DND-41 (cell line): ENCODE measurements around the gene ZBTB3.
A peak's percentile ranks its signal among the peaks of the same experiment; 100 is the strongest.

ENCODE experiments used
- ATAC-seq: fragments of 200-7000 bp; cut with Tn5 transposase; 3 replicates; pipeline ENCODE4 v1.9.1; 2021; ENCODE audit warnings: low read depth; ENCODE audit not compliant: insufficient read depth
- DNase-seq: peaks from one replicate; pipeline ENCODE4 v3.0.0-alpha.2; 2020
- H2AFZ ChIP-seq: 2 replicates; pipeline ENCODE4 v1.6.0; 2012; ENCODE audit warnings: low read depth, low read length
- H3K27ac ChIP-seq: 2 replicates; pipeline ENCODE4 v1.5.1; 2012; ENCODE audit warnings: low read length, inconsistent platforms
- H3K27me3 ChIP-seq: fragments of 200-600 bp; sonication (generic); 2 replicates; pipeline ENCODE4 v1.6.0; 2012; ENCODE audit warnings: low read length, mild to moderate bottlenecking, inconsistent platforms; ENCODE audit not compliant: insufficient read depth, poor library complexity
- H3K36me3 ChIP-seq: 2 replicates; pipeline ENCODE4 v1.5.1; 2012; ENCODE audit warnings: low read length, inconsistent platforms; ENCODE audit not compliant: insufficient read depth
- H3K4me1 ChIP-seq: 2 replicates; pipeline ENCODE4 v1.5.1; 2012; ENCODE audit warnings: mild to moderate bottlenecking, low read length; ENCODE audit not compliant: insufficient read depth
- H3K4me2 ChIP-seq: 2 replicates; pipeline ENCODE4 v1.6.0; 2012; ENCODE audit warnings: mild to moderate bottlenecking, moderate library complexity, low read length, inconsistent platforms; ENCODE audit not compliant: insufficient read depth
- H3K4me3 ChIP-seq, 2 experiments: fragments of 200-600 bp in 1 of 2; shearing (Covaris generic) in 1 of 2; 2 replicates each; pipeline ENCODE4 v1.5.1; 2012 to 2016; ENCODE audit warnings: inconsistent platforms in 2 of 2, low read length in 2 of 2, mild to moderate bottlenecking in 2 of 2, low read depth in 1 of 2, moderate library complexity in 1 of 2
- H3K79me2 ChIP-seq: 2 replicates; pipeline ENCODE4 v1.6.0; 2012; ENCODE audit warnings: low read length, inconsistent platforms; ENCODE audit not compliant: insufficient read depth
- H3K9ac ChIP-seq: 2 replicates; pipeline ENCODE4 v1.6.0; 2012; ENCODE audit warnings: low read depth, mild to moderate bottlenecking, inconsistent platforms, low read length, moderate library complexity
- H3K9me3 ChIP-seq: 2 replicates; pipeline ENCODE4 v1.5.1; 2012; ENCODE audit warnings: low read length, moderate library complexity, mild to moderate bottlenecking, inconsistent platforms; ENCODE audit not compliant: insufficient read depth, severe bottlenecking
- H4K20me1 ChIP-seq: 2 replicates; pipeline ENCODE4 v1.6.0; 2012; ENCODE audit warnings: low read length; ENCODE audit not compliant: insufficient read depth
- EZH2 ChIP-seq: IDR thresholded peaks from 3 replicates; pipeline ENCODE4 v1.6.1; 2012; ENCODE audit warnings: borderline replicate concordance, low read depth, mild to moderate bottlenecking, moderate library complexity, low read length, inconsistent platforms; ENCODE audit not compliant: severe bottlenecking
- TF ChIP-seq, protein P1 (sequence below): IDR thresholded peaks from 2 replicates; pipeline ENCODE4 v1.5.1; 2012; ENCODE audit warnings: borderline replicate concordance, low read length, moderate library complexity, mild to moderate bottlenecking; ENCODE audit not compliant: poor library complexity, severe bottlenecking; ENCODE audit errors: extremely low read depth

ZBTB3 gene

DNA sequence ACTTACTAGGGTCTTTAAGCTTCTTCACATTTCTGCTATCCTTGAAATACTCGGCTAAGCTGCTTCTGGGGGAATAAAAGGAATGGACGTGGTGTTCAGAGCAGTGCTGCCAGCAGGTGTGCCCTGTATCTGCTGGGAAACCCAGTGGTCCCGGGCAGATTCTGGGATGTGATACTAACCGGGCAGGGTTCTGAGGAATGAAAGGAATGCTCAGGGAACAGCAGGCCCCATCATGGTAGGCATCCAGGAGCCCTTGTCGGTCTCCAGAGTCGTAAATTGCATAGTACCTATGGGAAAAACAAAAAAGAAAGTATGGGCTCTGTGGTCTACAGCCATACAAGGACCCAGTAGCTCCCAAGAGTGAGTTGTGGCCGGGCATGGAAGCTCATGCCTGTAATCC, 42.3 kb upstream of the ZBTB3 start:
- no peak overlapping the region for H3K4me3 ChIP-seq
- H3K4me2 ChIP-seq, result no peak overlapping the region
- no peaks in the 10 kb centered on the region for H3K27me3 ChIP-seq
- no peak for TF ChIP-seq EZH2
- TF ChIP-seq, protein P1, sequence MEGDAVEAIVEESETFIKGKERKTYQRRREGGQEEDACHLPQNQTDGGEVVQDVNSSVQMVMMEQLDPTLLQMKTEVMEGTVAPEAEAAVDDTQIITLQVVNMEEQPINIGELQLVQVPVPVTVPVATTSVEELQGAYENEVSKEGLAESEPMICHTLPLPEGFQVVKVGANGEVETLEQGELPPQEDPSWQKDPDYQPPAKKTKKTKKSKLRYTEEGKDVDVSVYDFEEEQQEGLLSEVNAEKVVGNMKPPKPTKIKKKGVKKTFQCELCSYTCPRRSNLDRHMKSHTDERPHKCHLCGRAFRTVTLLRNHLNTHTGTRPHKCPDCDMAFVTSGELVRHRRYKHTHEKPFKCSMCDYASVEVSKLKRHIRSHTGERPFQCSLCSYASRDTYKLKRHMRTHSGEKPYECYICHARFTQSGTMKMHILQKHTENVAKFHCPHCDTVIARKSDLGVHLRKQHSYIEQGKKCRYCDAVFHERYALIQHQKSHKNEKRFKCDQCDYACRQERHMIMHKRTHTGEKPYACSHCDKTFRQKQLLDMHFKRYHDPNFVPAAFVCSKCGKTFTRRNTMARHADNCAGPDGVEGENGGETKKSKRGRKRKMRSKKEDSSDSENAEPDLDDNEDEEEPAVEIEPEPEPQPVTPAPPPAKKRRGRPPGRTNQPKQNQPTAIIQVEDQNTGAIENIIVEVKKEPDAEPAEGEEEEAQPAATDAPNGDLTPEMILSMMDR, result no peak
- no peak overlapping the region for H3K27ac ChIP-seq
- H3K9ac ChIP-seq, result no peak overlapping the region
- H3K79me2 ChIP-seq, result peaks cover 22% of the 10 kb centered on the region
- peaks cover 14% of the 10 kb centered on the region for H3K4me1 ChIP-seq
- DNase-seq (no peak), ATAC-seq (no peak)
- 0 out of 2 replicates have a peak, but pooled peaks cover 5% of the 10 kb centered on the region for H4K20me1 ChIP-seq
- peaks cover 95% of the 10 kb centered on the region for H3K36me3 ChIP-seq
- no peaks in the 10 kb centered on the region for H3K9me3 ChIP-seq
- no peak overlapping the region for H2AFZ ChIP-seq

DNA sequence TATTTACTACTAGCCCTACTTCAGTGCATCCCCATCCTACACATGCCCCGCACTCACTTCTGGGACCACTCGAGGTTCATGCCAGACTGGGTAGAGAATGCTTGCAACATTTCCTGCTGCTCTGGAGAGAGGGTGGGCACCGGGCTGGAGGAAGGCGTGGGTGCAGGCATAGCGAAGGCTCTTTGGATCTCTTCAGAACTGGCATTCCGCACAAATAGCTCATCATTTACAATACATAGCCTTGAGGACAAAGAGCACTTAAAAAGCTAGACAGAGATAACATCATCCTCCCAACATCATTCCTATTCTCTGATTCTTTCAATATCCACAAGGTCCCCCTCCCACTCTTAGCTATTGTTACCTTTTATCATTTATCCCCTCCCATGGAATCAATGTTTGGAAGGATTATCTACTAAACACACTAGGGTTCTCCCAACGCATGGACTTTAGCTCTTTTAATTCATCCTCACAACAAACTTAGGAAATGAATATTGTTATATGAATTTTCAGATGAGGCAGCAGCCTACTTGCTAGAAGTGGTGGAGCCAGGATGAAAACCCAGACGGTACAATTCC, 40.3 kb upstream of the ZBTB3 start:
- Histone ChIP-seq H3K27me3 (no peaks in the 10 kb centered on the region), H3K9ac (no peak overlapping the region), H4K20me1 (0 out of 2 replicates have a peak, but pooled peaks cover 2% of the 10 kb centered on the region), H3K4me2 (no peak overlapping the region), H3K27ac (no peak overlapping the region), H3K4me3 (no peak overlapping the region), H3K79me2 (peaks cover 33% of the 10 kb centered on the region), H3K36me3 (peaks cover 93% of the 10 kb centered on the region), H3K9me3 (no peaks in the 10 kb centered on the region), H2AFZ (no peak overlapping the region), H3K4me1 (peaks cover 32% of the 10 kb centered on the region)
- TF ChIP-seq, protein P1, result no peak
- TF ChIP-seq EZH2, result no peak
- ATAC-seq (no peak), DNase-seq (no peak)

DNA sequence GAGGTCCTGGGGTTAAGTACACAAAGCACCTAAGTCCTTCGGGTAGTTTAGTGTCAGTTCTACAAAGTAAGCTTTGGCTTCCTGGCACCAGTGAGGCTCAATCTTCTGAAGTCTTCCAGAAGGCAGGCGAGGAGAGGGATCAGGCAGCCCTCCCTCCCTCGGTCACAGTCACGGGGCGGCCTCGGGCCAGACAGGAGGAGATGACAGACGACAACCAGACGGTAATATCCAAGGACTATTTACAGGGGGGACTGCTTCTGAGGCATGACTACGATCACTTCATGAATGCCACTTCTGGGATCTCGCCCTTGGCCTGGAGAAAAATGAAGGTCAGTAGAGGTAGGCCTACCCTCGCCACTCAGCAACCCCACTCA, 38.2 kb upstream of the ZBTB3 start:
- Histone ChIP-seq H3K27ac (peak overlapping the region; percentile 37), H3K36me3 (peaks cover 84% of the 10 kb centered on the region), H3K4me1 (peaks cover 51% of the 10 kb centered on the region), H3K79me2 (peaks cover 52% of the 10 kb centered on the region), H3K4me3 (peak overlapping the region; percentile 47 to 72; a peak in 3 of 4 replicates), H4K20me1 (no peaks in the 10 kb centered on the region), H3K9ac (peak overlapping the region; percentile 78), H2AFZ (no peak overlapping the region; the same call in 1 of the 2 replicates), H3K27me3 (no peaks in the 10 kb centered on the region), H3K4me2 (peak overlapping the region; percentile 92), H3K9me3 (no peaks in the 10 kb centered on the region)
- ATAC-seq, result peak; percentile 10
- DNase-seq, result peak; percentile 30
- TF ChIP-seq EZH2, result no peak
- TF ChIP-seq, protein P1, result no peak
